HuH-7.5 (cell line): ENCODE results near the gene GAS2L3.
"Not testable (repeated sequence)": the region's sequence is repeated elsewhere in the genome, so short reads cannot be mapped to it uniquely, and the experiment has no call there.

Experiments used
- DNase-seq: peaks from one replicate; pipeline ENCODE4 v3.0.0; 2011; ENCODE audit warnings: low spot score

Gene GAS2L3

GRCh38 chr12:100573292-100574186 lies at the start of gene GAS2L3:
TSS of gene GAS2L3 (plus strand) at chr12:100573684. CDS start at chr12:100594905, 21,221 bp downstream.
- DNase-seq: peak; percentile 74

DNA sequence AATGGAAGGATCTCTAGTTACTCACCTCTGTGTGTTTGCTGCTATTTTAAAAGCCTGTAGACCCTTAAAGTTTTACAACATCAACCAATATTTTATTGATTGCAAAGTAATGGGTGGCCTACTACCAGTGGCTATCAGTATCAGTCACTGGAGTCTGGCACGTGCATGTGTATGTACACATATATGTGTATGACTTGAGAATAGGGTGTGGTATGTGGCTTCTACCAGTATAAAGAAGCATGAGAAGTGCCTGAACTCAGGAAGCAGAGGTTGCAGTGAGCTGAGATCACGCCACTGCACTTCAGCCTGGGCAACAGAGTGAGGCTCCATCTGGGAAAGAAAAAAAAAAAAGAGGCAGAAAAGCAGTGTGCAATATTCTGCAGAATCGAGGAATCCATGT lies 45.5 kb upstream of the GAS2L3 start:
- no peak for DNase-seq

DNA sequence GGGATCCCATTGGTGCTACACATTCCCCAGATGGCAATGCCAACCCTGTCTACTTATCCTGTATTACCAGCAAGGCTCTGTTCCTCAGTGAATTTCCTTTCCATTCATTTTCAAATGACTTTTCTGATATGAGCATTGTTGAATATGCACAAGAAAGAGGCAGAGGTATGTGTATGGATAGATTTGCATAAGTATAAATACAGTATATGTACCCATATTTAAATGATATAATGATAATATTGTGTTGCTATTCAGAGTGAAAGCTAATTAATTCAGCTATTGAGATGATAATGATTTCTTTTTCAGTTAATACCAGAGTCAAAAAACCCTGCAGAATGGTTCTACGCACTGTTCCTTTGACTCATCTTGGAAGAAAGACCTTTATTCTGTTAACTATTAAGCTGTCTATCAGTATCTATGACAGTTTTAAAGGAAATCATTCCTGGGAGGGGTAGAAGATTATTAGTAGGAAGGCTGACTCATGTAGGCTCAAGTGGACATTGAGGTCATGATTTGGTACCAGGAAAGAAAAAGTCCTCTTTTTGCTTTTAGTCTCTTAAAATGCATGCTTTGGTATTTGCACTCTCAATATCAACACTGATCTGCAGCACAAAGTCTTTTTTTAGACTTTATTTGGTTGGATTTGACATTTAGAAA lies 44.9 kb upstream of the GAS2L3 start:
- DNase-seq: no peak

GRCh38 chr12:100529756-100530350 lies 43.6 kb upstream of the GAS2L3 start:
- no peak for DNase-seq

DNA sequence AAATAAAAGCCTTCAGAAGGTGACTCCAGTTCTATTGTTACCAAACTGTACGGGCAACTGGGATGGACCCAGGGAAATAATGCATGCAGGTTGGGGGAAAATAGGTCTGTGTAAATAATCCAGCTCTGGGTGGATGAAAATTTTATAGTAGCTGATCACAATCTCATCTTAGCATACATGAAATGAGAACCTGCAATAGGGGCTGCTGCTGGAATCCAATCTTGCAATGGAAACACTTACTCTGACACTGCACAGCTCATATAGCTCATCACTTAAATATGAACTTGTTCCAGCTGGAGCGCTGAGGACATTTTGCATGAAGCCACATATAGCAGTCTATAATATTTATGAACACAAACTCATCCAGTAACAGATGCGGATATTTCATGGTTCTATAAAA lies 40.1 kb upstream of the GAS2L3 start:
- DNase-seq: no peak

DNA sequence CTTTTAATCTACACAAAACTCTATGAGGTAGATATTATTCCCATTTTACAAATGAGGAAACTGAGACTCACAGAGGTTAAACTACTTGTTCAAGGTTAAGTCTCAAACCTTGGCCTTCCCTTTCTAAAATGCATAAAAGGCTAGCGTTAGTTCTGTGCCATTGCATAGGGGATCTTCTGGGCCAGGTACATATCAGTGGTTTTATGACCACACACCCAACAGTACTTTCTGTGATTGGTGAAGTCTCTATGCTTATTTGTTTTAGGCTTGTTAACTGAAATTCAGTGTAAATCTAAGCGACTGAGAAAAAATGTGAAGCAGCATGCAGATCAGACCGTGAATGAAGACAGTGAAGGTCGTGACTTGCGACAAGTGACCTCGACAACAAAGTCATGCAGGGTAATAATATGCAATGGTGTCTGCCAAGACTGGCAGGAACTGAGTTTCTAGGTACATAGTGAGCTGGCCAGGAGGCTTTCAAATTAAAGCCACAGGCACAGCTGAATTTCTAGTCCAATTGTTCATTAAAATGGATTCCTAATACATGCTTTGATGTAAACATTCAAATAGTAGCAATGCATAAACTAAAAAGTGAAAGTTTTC lies 38.8 kb upstream of the GAS2L3 start:
- DNase-seq: no peak

GRCh38 chr12:100539202-100539601 lies 34.3 kb upstream of the GAS2L3 start:
- no peak for DNase-seq

- no peak for DNase-seq
Measured at GRCh38 chr12:100544165-100544564, 29.3 kb upstream of the GAS2L3 start.

DNA sequence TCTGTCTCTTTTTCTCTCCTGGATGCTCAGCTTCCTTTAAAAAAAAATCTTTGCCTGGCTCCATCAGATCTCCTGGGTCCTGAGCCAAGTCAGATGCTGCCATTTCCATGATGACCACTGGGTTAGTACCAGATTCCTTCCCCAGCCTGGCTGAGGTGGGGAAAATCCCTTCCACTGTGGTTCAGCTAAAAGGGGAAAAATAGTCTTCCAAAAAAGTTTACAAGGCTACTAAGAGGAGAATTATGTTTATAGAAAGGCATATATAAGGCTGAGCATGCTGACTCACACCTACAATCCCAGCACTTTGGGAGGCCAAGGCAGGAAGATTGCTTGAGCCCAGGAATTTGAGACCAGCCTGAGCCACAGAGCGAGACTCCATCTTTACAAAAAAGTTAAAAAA lies 28.4 kb upstream of the GAS2L3 start:
- DNase-seq: no peak

DNA sequence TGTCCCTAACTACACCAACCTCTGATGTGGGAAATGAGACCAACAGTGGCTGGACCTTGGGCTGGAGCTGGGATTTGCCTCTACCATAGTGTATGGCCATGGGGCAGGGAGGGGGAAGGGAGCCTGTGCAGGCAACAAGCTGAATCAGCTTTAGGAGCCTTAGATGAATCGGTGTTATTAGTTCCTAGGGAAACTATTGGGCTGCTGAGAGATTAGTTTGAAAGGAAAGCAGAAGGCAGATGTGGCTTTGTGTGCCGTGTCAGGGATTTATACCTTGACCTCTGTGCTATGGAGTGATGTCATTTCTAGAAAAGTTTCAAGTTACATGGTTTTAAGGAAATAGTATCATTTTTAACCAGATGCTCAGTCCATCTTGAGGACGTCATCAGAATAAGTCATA lies 19.5 kb upstream of the GAS2L3 start:
- DNase-seq: no peak

- peak; percentile 57 for DNase-seq
Measured at GRCh38 chr12:100554608-100555077, 18.8 kb upstream of the GAS2L3 start.

- peak; percentile 19 for DNase-seq
Measured at GRCh38 chr12:100555722-100556121, 17.8 kb upstream of the GAS2L3 start.

- no peak for DNase-seq
Measured at GRCh38 chr12:100557357-100557756, 16.1 kb upstream of the GAS2L3 start.

- not testable (repeated sequence) for DNase-seq
Measured at GRCh38 chr12:100559261-100559660, 14.2 kb upstream of the GAS2L3 start.

- no peak for DNase-seq
Measured at GRCh38 chr12:100564090-100564489, 9.4 kb upstream of the GAS2L3 start.

- no peak for DNase-seq
Measured at GRCh38 chr12:100564905-100565467, 8.5 kb upstream of the GAS2L3 start.

- no peak for DNase-seq
Measured at GRCh38 chr12:100565987-100566545, 7.4 kb upstream of the GAS2L3 start.

- DNase-seq: no peak
Measured at GRCh38 chr12:100566887-100567637, 6.4 kb upstream of the GAS2L3 start.

- DNase-seq: no peak
Measured at GRCh38 chr12:100567945-100568344, 5.5 kb upstream of the GAS2L3 start.

DNA sequence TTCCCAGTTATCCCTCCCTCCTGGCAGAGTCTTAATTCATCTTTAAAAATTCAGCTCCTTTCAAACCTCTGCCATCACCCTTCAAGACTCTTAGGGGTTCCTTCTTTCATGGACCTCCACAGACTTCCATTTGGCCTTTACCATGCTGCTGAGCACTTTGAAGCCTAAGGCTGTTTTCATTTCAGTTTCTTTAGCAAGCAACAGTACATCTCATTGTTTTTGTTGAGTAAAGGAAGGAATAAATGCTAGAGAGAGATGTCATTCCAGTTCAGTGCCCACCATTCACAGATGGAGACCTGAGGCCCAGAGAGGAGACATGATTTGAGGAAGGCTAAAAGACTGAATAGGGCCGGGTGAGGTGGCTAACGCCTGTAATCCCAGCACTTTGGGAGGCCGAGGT lies 1.3 kb upstream of the GAS2L3 start:
- DNase-seq: no peak
